Endodermal cell (in vitro differentiated cells): ENCODE measurements around the gene CPSF4L. TPM values are rescaled to one million over a fixed set of nuclear protein-coding genes. Genes with fewer than 3 reads are reported as not detected.

Experiments used
- DNase-seq: peaks from one replicate; pipeline ENCODE4 v3.0.0-alpha.2; 2017
- H3K27ac ChIP-seq: 2 replicates; pipeline ENCODE4 v1.5.1; 2013; ENCODE audit warnings: mild to moderate bottlenecking, low read depth, low read length, moderate library complexity
- H3K27me3 ChIP-seq: 2 replicates; pipeline ENCODE4 v1.6.1; 2013; ENCODE audit warnings: mild to moderate bottlenecking, low read length, moderate library complexity; ENCODE audit not compliant: insufficient read depth, control insufficient read depth, poor library complexity, severe bottlenecking
- H3K36me3 ChIP-seq: 2 replicates; pipeline ENCODE4 v1.7.0; 2013; ENCODE audit warnings: mild to moderate bottlenecking, low read length, moderate library complexity; ENCODE audit not compliant: control insufficient read depth, insufficient read depth
- H3K4me1 ChIP-seq: one replicate; pipeline ENCODE4 v1.7.0; 2013; ENCODE audit warnings: low read length; ENCODE audit not compliant: control insufficient read depth, insufficient read depth
- H3K4me3 ChIP-seq: 2 replicates; pipeline ENCODE4 v1.5.1; 2013; ENCODE audit warnings: mild to moderate bottlenecking, low read length, moderate library complexity
- H3K9ac ChIP-seq: 2 replicates; pipeline ENCODE4 v1.6.1; 2013; ENCODE audit warnings: mild to moderate bottlenecking, low read length, moderate library complexity; ENCODE audit not compliant: poor library complexity, severe bottlenecking; ENCODE audit errors: extremely low read depth
- H3K9me3 ChIP-seq: 2 replicates; pipeline ENCODE4 v1.6.1; 2013; ENCODE audit warnings: mild to moderate bottlenecking, low read length, moderate library complexity; ENCODE audit not compliant: control insufficient read depth
- H3K27ac Mint-ChIP-seq: 2 replicates; pipeline ENCODE4 v1.8.0; 2020; ENCODE audit warnings: mixed read lengths
- H3K27me3 Mint-ChIP-seq: 2 replicates; pipeline ENCODE4 v1.8.0; 2021; ENCODE audit warnings: mild to moderate bottlenecking, mixed read lengths; ENCODE audit not compliant: insufficient read depth
- H3K36me3 Mint-ChIP-seq: 2 replicates; pipeline ENCODE4 v1.8.0; 2020; ENCODE audit warnings: low read depth, mixed read lengths
- H3K4me1 Mint-ChIP-seq: 2 replicates; pipeline ENCODE4 v1.8.0; 2020; ENCODE audit warnings: mixed read lengths
- H3K4me3 Mint-ChIP-seq: 2 replicates; pipeline ENCODE4 v1.8.0; 2020; ENCODE audit warnings: mild to moderate bottlenecking, moderate library complexity, mixed read lengths
- H3K9me3 Mint-ChIP-seq: 2 replicates; pipeline ENCODE4 v1.8.0; 2020; ENCODE audit warnings: mild to moderate bottlenecking, mixed read lengths
- CTCF ChIP-seq: fragments of 200-600 bp; sonication (generic); conservative IDR thresholded peaks from 2 replicates; pipeline ENCODE4 v1.5.0; 2021; ENCODE audit warnings: antibody characterized with exemption, mild to moderate bottlenecking
- WGBS, 2 experiments: methylation state at CpG; one replicate each; pipeline versions ENCODE4 v1.1.5 to v1.1.7; 2013; ENCODE audit warnings: missing lambda C conversion rate in 2 of 2, mixed read lengths in 1 of 2; ENCODE audit not compliant: insufficient coverage in 1 of 2, insufficient read length in 1 of 2; 5-methylcytosine and 5-hydroxymethylcytosine counted together
- total RNA-seq, 2 donors: library from RNA; stranded (reverse); fragmentation: NEBNext Ultra II Directional in 1 of 2; extraction: Animal tissue kit (Norgen Biotek cat#: 25700) in 1 of 2; gene quantifications; 2 replicates in 1 of 2; 3 replicates in 1 of 2; pipeline ENCODE4 v1.2.1, GENCODE V29; 2021

The CPSF4L gene
- total RNA-seq, 2 donors from 2014 or later = 0.29 to 0.58 TPM

GRCh38 chr17:73250851-73251640 lies 10.6 kb downstream of the CPSF4L start:
- H3K9me3 Mint-ChIP-seq = no peaks in the 10 kb centered on the region
- DNase-seq = peak; percentile 66
- H3K27ac Mint-ChIP-seq = no peak overlapping the region
- Histone ChIP-seq H3K4me3 (no peak overlapping the region), H3K4me1 (peaks cover 9% of the 10 kb centered on the region), H3K27ac (no peak overlapping the region), H3K36me3 (peaks cover 22% of the 10 kb centered on the region), H3K27me3 (no peaks in the 10 kb centered on the region), H3K9me3 (no peaks in the 10 kb centered on the region), H3K9ac (no peak overlapping the region)
- WGBS, 2 experiments = 83 to 84% methylated on average over 9 to 10 of the region's 10 CpGs
- TF ChIP-seq CTCF = no peak
- H3K4me3 Mint-ChIP-seq = no peak overlapping the region
- peaks cover 17% of the 10 kb centered on the region for H3K36me3 Mint-ChIP-seq
- H3K27me3 Mint-ChIP-seq = peaks cover 5% of the 10 kb centered on the region
- H3K4me1 Mint-ChIP-seq = peaks cover 28% of the 10 kb centered on the region

GRCh38 chr17:73249700-73250099 lies 12.0 kb downstream of the CPSF4L start:
- Mint-ChIP-seq H3K9me3 (no peaks in the 10 kb centered on the region), H3K36me3 (peaks cover 25% of the 10 kb centered on the region), H3K27ac (no peak overlapping the region), H3K27me3 (peaks cover 5% of the 10 kb centered on the region), H3K4me3 (no peak overlapping the region), H3K4me1 (peaks cover 28% of the 10 kb centered on the region)
- Histone ChIP-seq H3K4me1 (peaks cover 9% of the 10 kb centered on the region), H3K9ac (no peak overlapping the region), H3K27me3 (no peaks in the 10 kb centered on the region), H3K9me3 (no peaks in the 10 kb centered on the region), H3K36me3 (peaks cover 35% of the 10 kb centered on the region), H3K4me3 (no peak overlapping the region), H3K27ac (no peak overlapping the region)
- no peak for DNase-seq
- TF ChIP-seq CTCF = no peak
- 91 to 92% methylated on average over 7 to 8 of the region's 8 CpGs for WGBS, 2 experiments

- Histone ChIP-seq H3K9ac (no peak overlapping the region), H3K27ac (no peak overlapping the region), H3K27me3 (no peaks in the 10 kb centered on the region), H3K36me3 (peaks cover 45% of the 10 kb centered on the region), H3K4me1 (peaks cover 4% of the 10 kb centered on the region), H3K4me3 (no peak overlapping the region), H3K9me3 (no peaks in the 10 kb centered on the region)
- Mint-ChIP-seq H3K4me3 (no peak overlapping the region), H3K27me3 (peaks cover 5% of the 10 kb centered on the region), H3K27ac (no peak overlapping the region), H3K4me1 (peaks cover 23% of the 10 kb centered on the region), H3K36me3 (peaks cover 32% of the 10 kb centered on the region), H3K9me3 (no peaks in the 10 kb centered on the region)
- no peak for DNase-seq
- WGBS, 2 experiments = 93 to 94% methylated on average over 6 to 9 of the region's 10 CpGs
- TF ChIP-seq CTCF = no peak
Measured at GRCh38 chr17:73248532-73248931, 13.1 kb downstream of the CPSF4L start.
